DLD1 (cell line): ENCODE results near the gene CATSPERE.

Experiments used
- in situ Hi-C: cut with HindIII; loops from 2 replicates; pipeline ENCODE4 v1.10.0; 2017; ENCODE audit warnings: low sequenced_read_pairs

CATSPERE gene

GRCh38 chr1:244615301-244615700 lies 154.2 kb downstream of the CATSPERE start:
- in situ Hi-C loops: loop anchor here (25.0 kb wide), 1 partner anchor 122 kb away; a partner anchor contains a TSS

- in situ Hi-C loops: no loop called here
Observed at GRCh38 chr1:244626709-244627108, 165.6 kb downstream of the CATSPERE start.

- in situ Hi-C loops: no loop called here
Observed at GRCh38 chr1:244628789-244629188, 167.7 kb downstream of the CATSPERE start.

GRCh38 chr1:244633140-244633539 lies 172.1 kb downstream of the CATSPERE start:
- in situ Hi-C loops: no loop called here

GRCh38 chr1:244634546-244634945 lies 173.5 kb downstream of the CATSPERE start:
- in situ Hi-C loops: no loop called here

- in situ Hi-C loops: no loop called here
Observed at GRCh38 chr1:244636488-244637259, 175.6 kb downstream of the CATSPERE start.

- in situ Hi-C loops: no loop called here
Observed at GRCh38 chr1:244639561-244639960, 178.5 kb downstream of the CATSPERE start.

- in situ Hi-C loops: no loop called here
Observed at GRCh38 chr1:244640917-244641316, 179.8 kb downstream of the CATSPERE start.

- in situ Hi-C loops: no loop called here
Observed at GRCh38 chr1:244642526-244642925, 181.5 kb downstream of the CATSPERE start.

GRCh38 chr1:244642988-244643387 lies 181.9 kb downstream of the CATSPERE start:
- in situ Hi-C loops: no loop called here

- in situ Hi-C loops: no loop called here
Observed at GRCh38 chr1:244645414-244645813, 184.3 kb downstream of the CATSPERE start.

GRCh38 chr1:244645890-244646289 lies 184.8 kb downstream of the CATSPERE start:
- in situ Hi-C loops: no loop called here

GRCh38 chr1:244647819-244648218 lies 186.7 kb downstream of the CATSPERE start:
- in situ Hi-C loops: no loop called here

- in situ Hi-C loops: no loop called here
Observed at GRCh38 chr1:244651956-244652622, 191.0 kb downstream of the CATSPERE start.

GRCh38 chr1:244652623-244653438 lies 191.8 kb downstream of the CATSPERE start, which contains the start of gene DESI2:
TSS of gene DESI2 (plus strand) at chr1:244653126. CDS start at chr1:244653314, 188 bp downstream.
- in situ Hi-C loops: no loop called here

- in situ Hi-C loops: no loop called here
Observed at GRCh38 chr1:244653439-244654107, 192.5 kb downstream of the CATSPERE start.

- in situ Hi-C loops: no loop called here
Observed at GRCh38 chr1:244654108-244655038, 193.3 kb downstream of the CATSPERE start.

GRCh38 chr1:244655186-244655585 lies 194.1 kb downstream of the CATSPERE start:
- in situ Hi-C loops: no loop called here

GRCh38 chr1:244657421-244657820 lies 196.3 kb downstream of the CATSPERE start:
- in situ Hi-C loops: no loop called here

- in situ Hi-C loops: no loop called here
Observed at GRCh38 chr1:244659694-244660093, 198.6 kb downstream of the CATSPERE start.
